ENCODE data around the gene FDXACB1. TPM values are rescaled to one million over a fixed set of nuclear protein-coding genes. Genes with fewer than 3 reads are reported as not detected.

Gene FDXACB1
- total RNA-seq, 8 experiments from 2014 or later: 2.6 to 4.8 (median 3.5) TPM

DNA sequence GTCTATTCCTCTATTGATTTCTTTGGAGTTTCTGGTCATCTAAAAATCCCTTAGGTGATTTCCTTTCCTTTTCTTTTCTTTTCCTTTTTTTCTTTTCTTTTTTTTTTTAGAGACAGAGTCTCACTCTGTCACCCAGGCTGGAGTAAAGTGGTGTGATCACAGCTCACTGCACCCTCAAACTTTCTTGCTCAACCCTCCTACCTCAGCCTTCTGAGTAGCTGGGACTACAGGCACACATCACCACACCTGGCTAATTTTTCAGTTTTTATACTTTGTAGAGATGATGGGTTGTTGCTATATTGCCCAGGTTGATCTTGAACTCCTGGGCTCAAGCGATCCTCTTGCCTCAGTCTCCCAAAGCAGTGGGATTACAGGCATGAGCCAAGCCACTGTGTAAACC, 37.8 kb upstream of the FDXACB1 start:
- H3K4me3 ChIP-seq: no peak overlapping the region
- peaks cover 6 to 12% of the 10 kb centered on the region in 2 donors for H3K4me1 ChIP-seq (replicated peaks in 1 of 2)
- in situ Hi-C loops (cut with MboI; ENCODE audit: low pct_unique_long_range_greater_than_20kb in 2 of 9, low sequenced_read_pairs in 9 of 9, unreplicated experiment in 9 of 9): no loop called here

GRCh38 chr11:111913997-111914396, 35.0 kb upstream of the FDXACB1 start:
- ATAC-seq (replicated peaks in 6 of 8): peak in 3 of 8 experiments; percentile 7 to 28 (median 8)
- Histone ChIP-seq H3K27ac (no peak overlapping the region), H3K4me1 (replicated peaks in 1 of 2) (peaks cover 6 to 12% of the 10 kb centered on the region in 2 donors), H3K4me3 (no peak overlapping the region)
- in situ Hi-C loops (cut with MboI; ENCODE audit: low pct_unique_long_range_greater_than_20kb in 2 of 9, low sequenced_read_pairs in 9 of 9, unreplicated experiment in 9 of 9): no loop called here
- 55 to 63% (median 60%) methylated on average over 1 to 4 of the region's 4 CpGs; no CpG with 5 or more reads in 7 of the 10 experiments for WGBS, 10 experiments

More for the DNA sequence above, 37.8 kb upstream of the FDXACB1 start:
- no peak overlapping the region for H3K27ac ChIP-seq
- 60 to 100% (median 86%) methylated on average over 1 of the region's 1 CpG; no CpG with 5 or more reads in 1 of the 10 experiments for WGBS, 10 experiments
- no peak for ATAC-seq (replicated peaks in 6 of 8)

DNA sequence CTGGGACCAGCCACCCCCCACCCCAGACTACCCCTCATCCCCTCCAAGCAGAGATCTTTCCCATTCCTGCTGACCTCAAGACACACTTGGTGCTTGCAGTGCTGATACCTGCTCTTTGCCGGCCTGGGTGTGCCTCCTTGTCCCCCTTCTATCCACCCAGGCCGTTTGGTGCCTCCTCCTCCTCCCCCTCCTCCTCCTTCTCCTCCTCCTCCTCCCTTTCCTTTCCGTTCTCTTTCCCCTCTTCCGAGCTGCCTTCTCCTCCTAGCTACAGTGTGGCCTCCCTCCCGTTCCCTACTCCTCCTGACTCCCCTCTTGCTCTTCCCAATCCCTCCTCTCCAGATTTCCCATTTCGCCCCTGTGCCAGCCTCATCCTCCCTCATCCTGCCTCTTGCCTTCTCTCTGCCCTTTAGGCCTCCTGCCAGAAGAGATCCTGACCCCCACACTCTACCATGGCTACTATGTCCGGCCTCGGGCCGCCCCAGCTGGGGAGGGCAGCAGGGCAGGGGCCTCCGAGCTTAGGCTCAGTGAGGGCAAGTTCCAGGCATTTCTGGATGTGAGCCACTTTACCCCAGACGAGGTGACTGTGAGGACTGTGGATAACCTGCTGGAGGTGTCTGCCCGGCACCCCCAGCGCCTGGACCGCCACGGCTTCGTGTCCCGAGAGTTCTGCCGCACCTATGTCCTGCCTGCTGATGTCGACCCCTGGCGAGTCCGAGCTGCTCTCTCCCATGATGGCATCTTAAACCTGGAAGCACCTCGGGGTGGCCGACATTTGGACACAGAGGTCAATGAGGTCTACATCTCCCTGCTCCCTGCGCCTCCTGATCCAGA, 34.3 kb upstream of the FDXACB1 start:
- Histone ChIP-seq H3K4me3 (no peak overlapping the region), H3K27ac (no peak overlapping the region), H3K4me1 (replicated peaks in 1 of 2) (peaks cover 6 to 7% of the 10 kb centered on the region in 2 donors)
- ATAC-seq (replicated peaks in 6 of 8): peak in 2 of 8 experiments; percentile 9 to 22
- in situ Hi-C loops (cut with MboI; ENCODE audit: low pct_unique_long_range_greater_than_20kb in 2 of 9, low sequenced_read_pairs in 9 of 9, unreplicated experiment in 9 of 9): no loop called here
- WGBS, 10 experiments: 0 to 100% (median 100%) methylated on average over 1 to 2 of the region's 24 CpGs; no CpG with 5 or more reads in 5 of the 10 experiments

DNA sequence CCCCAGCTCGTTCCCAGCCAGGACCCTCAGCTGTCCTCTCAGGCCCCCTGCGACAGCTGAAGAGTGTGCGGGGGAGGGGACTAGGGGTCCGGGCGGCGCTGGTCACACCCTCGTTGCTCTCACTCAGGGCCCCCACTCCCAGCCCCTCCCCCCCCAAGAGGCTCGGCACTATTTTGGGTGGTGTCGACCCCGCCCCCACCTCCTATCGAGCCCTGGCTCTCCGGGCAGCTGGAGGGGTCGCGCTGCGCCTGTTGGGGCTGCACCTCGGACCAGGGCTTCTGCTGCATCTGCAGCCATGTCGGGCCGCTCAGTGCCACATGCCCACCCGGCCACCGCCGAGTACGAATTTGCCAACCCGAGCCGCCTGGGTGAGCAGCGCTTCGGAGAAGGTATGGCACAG, 33.6 kb upstream of the FDXACB1 start, which contains the start of gene HSPB2:
TSS of gene HSPB2 (plus strand) at position 200 of the 400 bp plus-strand sequence. CDS start at position 296, 96 bp downstream.
- in situ Hi-C loops (cut with MboI; ENCODE audit: low pct_unique_long_range_greater_than_20kb in 2 of 9, low sequenced_read_pairs in 9 of 9, unreplicated experiment in 9 of 9): no loop called here
- peak in 1 of 8 experiments; percentile 9 for ATAC-seq (replicated peaks in 6 of 8)
- Histone ChIP-seq H3K4me3 (no peak within 1 kb of the TSS), H3K4me1 (replicated peaks in 1 of 2) (peaks cover 6 to 7% of the 10 kb centered on the region in 2 donors), H3K27ac (no peak within 1 kb of the TSS)
- WGBS, 10 experiments: 80% methylated on average over 1 of the region's 26 CpGs; no CpG with 5 or more reads in 9 of the 10 experiments

- ATAC-seq (replicated peaks in 6 of 8): peak; percentile 72 to 93 (median 90)
- in situ Hi-C loops (cut with MboI; ENCODE audit: low pct_unique_long_range_greater_than_20kb in 2 of 9, low sequenced_read_pairs in 9 of 9, unreplicated experiment in 9 of 9): no loop called here
- H3K27ac ChIP-seq: no peak within 1 kb of the TSS
Observed at GRCh38 chr11:111911563-111912401, 32.8 kb upstream of the FDXACB1 start, which contains the start of gene CRYAB. TSS of gene CRYAB (minus strand) at chr11:111911770. CDS start at chr11:111911724, 46 bp downstream.

GRCh38 chr11:111910676-111911562, 32.0 kb upstream of the FDXACB1 start:
- peak in 1 of 8 experiments; percentile 5 for ATAC-seq (replicated peaks in 6 of 8)
- Histone ChIP-seq H3K4me1 (replicated peaks in 1 of 2) (peaks cover 6 to 7% of the 10 kb centered on the region in 2 donors), H3K4me3 (no peak overlapping the region), H3K27ac (no peak overlapping the region)
- in situ Hi-C loops (cut with MboI; ENCODE audit: low pct_unique_long_range_greater_than_20kb in 2 of 9, low sequenced_read_pairs in 9 of 9, unreplicated experiment in 9 of 9): no loop called here
- WGBS, 10 experiments: 18 to 87% (median 69%) methylated on average over 1 to 9 of the region's 9 CpGs

More at GRCh38 chr11:111911563-111912401, 32.8 kb upstream of the FDXACB1 start, which contains the start of gene CRYAB:
- H3K4me1 ChIP-seq (replicated peaks in 1 of 2): peaks cover 6 to 7% of the 10 kb centered on the region in 2 donors
- no peak within 1 kb of the TSS for H3K4me3 ChIP-seq
- 11 to 100% (median 57%) methylated on average over 1 to 5 of the region's 17 CpGs; no CpG with 5 or more reads in 4 of the 10 experiments for WGBS, 10 experiments

GRCh38 chr11:111909378-111909777, 30.4 kb upstream of the FDXACB1 start:
- no peak for ATAC-seq (replicated peaks in 6 of 8)
- 65 to 96% (median 83%) methylated on average over 1 to 5 of the region's 5 CpGs; no CpG with 5 or more reads in 1 of the 10 experiments for WGBS, 10 experiments
- Histone ChIP-seq H3K4me3 (no peak overlapping the region), H3K4me1 (replicated peaks in 1 of 2) (peaks cover 6 to 7% of the 10 kb centered on the region in 2 donors), H3K27ac (no peak overlapping the region)
- in situ Hi-C loops (cut with MboI; ENCODE audit: low pct_unique_long_range_greater_than_20kb in 2 of 9, low sequenced_read_pairs in 9 of 9, unreplicated experiment in 9 of 9): no loop called here

GRCh38 chr11:111908639-111909305, 29.8 kb upstream of the FDXACB1 start:
- WGBS, 10 experiments: 17 to 100% (median 82%) methylated on average over 1 to 5 of the region's 5 CpGs
- no peak for ATAC-seq (replicated peaks in 6 of 8)
- in situ Hi-C loops (cut with MboI; ENCODE audit: low pct_unique_long_range_greater_than_20kb in 2 of 9, low sequenced_read_pairs in 9 of 9, unreplicated experiment in 9 of 9): no loop called here
- H3K4me3 ChIP-seq: no peak overlapping the region
- H3K4me1 ChIP-seq (replicated peaks in 1 of 2): peaks cover 6 to 7% of the 10 kb centered on the region in 2 donors
- no peak overlapping the region for H3K27ac ChIP-seq

GRCh38 chr11:111906680-111907079, 27.7 kb upstream of the FDXACB1 start:
- 0 to 100% (median 80%) methylated on average over 1 of the region's 1 CpG; no CpG with 5 or more reads in 1 of the 10 experiments for WGBS, 10 experiments
- Histone ChIP-seq H3K4me3 (no peak overlapping the region), H3K4me1 (replicated peaks in 1 of 2) (no peaks in the 10 kb centered on the region), H3K27ac (no peak overlapping the region)
- peak in 1 of 8 experiments; percentile 24 for ATAC-seq (replicated peaks in 6 of 8)
- in situ Hi-C loops (cut with MboI; ENCODE audit: low pct_unique_long_range_greater_than_20kb in 2 of 9, low sequenced_read_pairs in 9 of 9, unreplicated experiment in 9 of 9): no loop called here

DNA sequence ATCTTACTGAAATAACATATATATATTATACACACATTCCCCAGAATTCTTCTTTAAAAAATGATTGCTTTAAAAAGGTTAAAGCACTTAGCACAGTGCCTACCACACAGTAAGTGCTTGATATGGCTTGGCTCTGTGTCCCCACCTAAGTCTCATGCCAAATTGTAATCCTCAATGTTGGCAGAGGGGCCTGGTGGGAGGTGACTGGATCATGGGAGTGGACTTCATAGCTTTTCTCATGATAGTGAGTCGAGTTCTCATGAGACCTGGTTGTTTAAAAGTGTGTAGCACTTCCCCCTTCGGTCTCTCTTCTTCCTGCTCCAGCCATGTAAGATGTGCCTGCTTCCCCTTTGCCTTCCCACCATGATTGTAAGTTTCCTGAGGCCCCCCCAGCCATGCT, 26.4 kb upstream of the FDXACB1 start:
- WGBS, 10 experiments: 14 to 100% (median 80%) methylated on average over 1 to 2 of the region's 2 CpGs; no CpG with 5 or more reads in 4 of the 10 experiments
- H3K4me3 ChIP-seq: no peak overlapping the region
- in situ Hi-C loops (cut with MboI; ENCODE audit: low pct_unique_long_range_greater_than_20kb in 2 of 9, low sequenced_read_pairs in 9 of 9, unreplicated experiment in 9 of 9): no loop called here
- no peaks in the 10 kb centered on the region for H3K4me1 ChIP-seq (replicated peaks in 1 of 2)
- ATAC-seq (replicated peaks in 6 of 8): no peak
- H3K27ac ChIP-seq: no peak overlapping the region

GRCh38 chr11:111886844-111887243, 7.9 kb upstream of the FDXACB1 start:
- ATAC-seq (replicated peaks in 6 of 8): no peak
- WGBS, 10 experiments: 50 to 100% (median 80%) methylated on average over 1 to 2 of the region's 2 CpGs
- in situ Hi-C loops (cut with MboI; ENCODE audit: low pct_unique_long_range_greater_than_20kb in 2 of 9, low sequenced_read_pairs in 9 of 9, unreplicated experiment in 9 of 9): loop anchor here in 1 of 9 experiments (25.0 kb wide), 1 partner anchor 100 kb away; no protein-coding TSS in a partner anchor
- H3K4me3 ChIP-seq: no peak overlapping the region
- H3K27ac ChIP-seq: no peak overlapping the region
- no peaks in the 10 kb centered on the region for H3K4me1 ChIP-seq (replicated peaks in 1 of 2)
